ENCODE data around the gene GOLGA6L2.

The GOLGA6L2 gene

DNA sequence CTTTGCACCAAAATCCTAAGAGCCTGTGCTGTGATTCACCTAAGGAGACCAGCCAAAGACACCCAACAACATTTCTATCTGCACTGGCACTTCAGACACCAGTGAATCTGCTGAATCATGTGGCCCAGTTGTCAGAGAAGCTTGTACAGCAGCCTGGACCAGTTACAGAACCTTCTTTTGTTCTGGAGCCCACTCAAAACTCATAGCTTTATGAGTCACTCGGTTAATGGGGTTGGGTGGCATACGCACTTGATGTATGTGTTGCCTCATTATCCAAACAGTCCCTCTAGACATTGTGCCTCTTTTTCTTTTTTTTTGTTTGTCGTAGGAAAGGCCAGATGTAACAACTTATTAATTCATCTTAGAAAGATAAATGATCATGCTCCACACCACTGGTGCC, 25.6 kb upstream of the GOLGA6L2 start:
- H3K4me3 ChIP-seq (ENCODE audit: low read depth, low read length), result no peak overlapping the region
- TF ChIP-seq, protein P1, sequence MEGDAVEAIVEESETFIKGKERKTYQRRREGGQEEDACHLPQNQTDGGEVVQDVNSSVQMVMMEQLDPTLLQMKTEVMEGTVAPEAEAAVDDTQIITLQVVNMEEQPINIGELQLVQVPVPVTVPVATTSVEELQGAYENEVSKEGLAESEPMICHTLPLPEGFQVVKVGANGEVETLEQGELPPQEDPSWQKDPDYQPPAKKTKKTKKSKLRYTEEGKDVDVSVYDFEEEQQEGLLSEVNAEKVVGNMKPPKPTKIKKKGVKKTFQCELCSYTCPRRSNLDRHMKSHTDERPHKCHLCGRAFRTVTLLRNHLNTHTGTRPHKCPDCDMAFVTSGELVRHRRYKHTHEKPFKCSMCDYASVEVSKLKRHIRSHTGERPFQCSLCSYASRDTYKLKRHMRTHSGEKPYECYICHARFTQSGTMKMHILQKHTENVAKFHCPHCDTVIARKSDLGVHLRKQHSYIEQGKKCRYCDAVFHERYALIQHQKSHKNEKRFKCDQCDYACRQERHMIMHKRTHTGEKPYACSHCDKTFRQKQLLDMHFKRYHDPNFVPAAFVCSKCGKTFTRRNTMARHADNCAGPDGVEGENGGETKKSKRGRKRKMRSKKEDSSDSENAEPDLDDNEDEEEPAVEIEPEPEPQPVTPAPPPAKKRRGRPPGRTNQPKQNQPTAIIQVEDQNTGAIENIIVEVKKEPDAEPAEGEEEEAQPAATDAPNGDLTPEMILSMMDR (IDR thresholded peaks at IDR 0.05; ENCODE audit: low read depth, low read length), result no peak

DNA sequence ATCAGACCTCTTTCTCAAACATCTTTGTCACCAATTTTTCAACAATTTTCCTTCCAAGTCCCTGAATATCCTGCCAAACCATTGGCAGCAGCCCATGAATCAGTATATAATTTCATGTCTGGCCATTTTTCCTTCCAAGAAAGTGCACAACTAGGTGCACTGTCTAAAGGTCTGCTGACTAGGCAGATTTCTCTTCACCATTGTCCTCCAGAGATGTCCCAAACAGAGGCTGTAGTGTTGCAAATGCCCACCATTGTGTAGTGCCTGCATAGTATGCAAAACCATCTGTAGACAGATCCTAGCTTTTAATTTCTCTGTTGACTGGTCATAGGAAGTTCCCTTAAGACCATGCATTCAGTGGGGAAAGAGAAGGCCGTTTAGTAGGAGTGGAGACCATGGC, 25.0 kb upstream of the GOLGA6L2 start:
- H3K4me3 ChIP-seq (ENCODE audit: low read depth, low read length), result no peak overlapping the region
- TF ChIP-seq, protein P1 (IDR thresholded peaks at IDR 0.05; ENCODE audit: low read depth, low read length), result no peak

DNA sequence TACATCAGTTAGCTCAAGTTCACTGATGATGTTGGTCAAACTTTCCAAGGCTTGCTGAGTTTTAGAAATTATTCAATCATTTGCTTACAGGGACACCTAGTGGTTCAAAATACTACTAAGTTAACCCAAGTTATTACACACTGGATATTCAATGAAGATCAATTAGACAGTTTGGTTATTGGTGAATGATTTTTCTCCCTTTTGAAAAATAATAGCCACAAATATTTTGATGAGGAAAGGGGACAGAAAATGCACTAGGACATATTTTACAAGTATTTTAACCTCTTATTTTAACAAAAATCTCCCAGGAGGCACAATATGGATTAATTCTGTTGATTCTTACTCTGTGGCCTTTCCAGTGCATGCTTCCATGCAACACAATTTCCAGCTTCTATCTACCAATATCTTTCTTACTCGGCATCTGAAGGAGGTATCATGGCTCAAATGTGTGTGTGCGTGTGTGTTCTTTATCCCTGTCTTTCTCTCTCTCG, 20.1 kb upstream of the GOLGA6L2 start:
- no peak overlapping the region for H3K4me3 ChIP-seq (ENCODE audit: low read depth, low read length)
- TF ChIP-seq, protein P1 (IDR thresholded peaks at IDR 0.05; ENCODE audit: low read depth, low read length), result no peak

DNA sequence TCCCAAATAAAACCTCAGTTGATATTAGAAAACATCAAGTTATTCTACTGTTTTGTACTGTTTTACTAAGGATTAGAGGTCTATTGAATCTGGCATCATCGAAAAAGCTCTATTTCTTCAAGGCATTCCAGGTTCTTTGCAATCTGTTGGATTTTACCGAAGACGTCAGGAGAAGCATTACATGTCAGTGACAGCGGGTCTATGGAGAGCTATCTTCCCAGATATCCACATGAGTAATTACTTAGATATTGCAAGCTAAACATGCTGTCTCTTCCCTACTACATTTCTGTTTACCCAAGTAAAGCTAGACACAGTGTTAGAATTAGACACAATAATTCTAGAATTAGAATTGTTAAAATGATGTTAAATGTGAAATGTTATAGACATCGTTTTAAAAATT, 10.8 kb upstream of the GOLGA6L2 start:
- TF ChIP-seq, protein P1 (IDR thresholded peaks at IDR 0.05; ENCODE audit: low read depth, low read length), result no peak
- no peak overlapping the region for H3K4me3 ChIP-seq (ENCODE audit: low read depth, low read length)

DNA sequence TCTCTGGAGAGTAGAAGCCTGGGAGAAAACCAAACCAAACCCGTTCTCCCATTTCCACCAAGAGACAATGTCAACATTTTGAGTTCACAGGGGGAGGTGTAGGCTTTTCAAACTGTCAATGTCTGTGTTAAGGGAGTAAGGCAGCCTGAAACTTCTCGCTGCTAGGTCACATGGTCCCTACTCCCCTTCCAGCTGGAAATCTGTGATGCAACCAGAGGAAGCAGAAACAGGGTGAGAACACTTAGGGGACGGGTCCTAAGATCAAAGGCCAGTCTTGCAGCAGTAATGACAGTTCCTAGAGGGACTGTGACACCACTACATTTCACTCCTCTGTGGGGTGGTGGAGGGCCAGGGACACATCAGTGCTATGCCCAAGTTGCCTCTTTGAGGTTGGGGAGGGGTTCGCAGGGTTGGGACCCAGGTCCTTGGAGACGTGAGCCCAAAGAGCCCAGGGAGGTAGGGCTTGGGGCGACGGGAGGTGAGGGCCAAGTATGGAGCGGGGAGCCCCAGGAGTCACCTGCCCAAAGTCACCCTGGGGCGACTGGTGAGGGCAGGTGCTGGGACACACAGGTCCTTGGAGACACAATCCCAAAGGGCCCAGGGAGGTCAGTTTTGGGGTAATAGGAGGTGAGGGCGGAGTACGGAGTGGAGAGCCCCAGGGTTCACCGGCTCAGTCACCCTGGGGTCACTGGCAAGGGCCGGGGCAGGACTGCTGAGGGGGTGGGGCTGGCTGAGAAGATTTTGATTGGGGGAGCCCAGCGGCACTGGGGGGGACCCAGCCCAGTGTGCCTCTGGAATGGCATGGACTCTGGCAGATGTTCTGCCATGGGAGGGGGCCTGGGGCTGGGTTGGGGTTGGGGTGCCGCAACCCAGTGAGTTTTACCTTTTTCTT, 582 bp downstream of the GOLGA6L2 start:
- no peak overlapping the region for H3K4me3 ChIP-seq (ENCODE audit: low read depth, low read length)
- TF ChIP-seq, protein P1 (IDR thresholded peaks at IDR 0.05; ENCODE audit: low read depth, low read length), result no peak

GRCh38 chr15:23444269-23444668, 2.8 kb downstream of the GOLGA6L2 start:
- H3K4me3 ChIP-seq (ENCODE audit: low read depth, low read length), result no peak overlapping the region
- TF ChIP-seq, protein P1 (IDR thresholded peaks at IDR 0.05; ENCODE audit: low read depth, low read length), result no peak

DNA sequence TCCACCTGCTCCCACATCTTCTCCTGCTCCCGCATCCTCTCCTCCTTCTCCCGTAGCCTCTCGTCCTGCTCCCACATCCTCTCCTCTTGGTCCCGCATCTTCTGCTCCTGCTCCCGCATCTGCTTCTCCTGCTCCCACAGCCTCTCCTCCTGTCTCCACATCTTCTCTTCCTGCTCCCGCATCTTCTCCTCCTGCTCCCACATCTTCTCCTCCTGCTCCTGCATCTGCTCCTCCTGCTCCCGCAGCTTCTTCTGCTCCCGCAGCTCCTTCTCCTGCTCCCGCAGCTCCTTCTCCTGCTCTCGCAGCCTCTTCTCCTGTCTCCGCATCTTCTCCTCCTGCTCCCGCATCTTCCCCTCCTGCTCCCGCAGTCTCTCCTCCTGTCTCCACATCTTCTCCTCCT, 5.8 kb downstream of the GOLGA6L2 start:
- H3K4me3 ChIP-seq (ENCODE audit: low read depth, low read length), result no peak overlapping the region
- TF ChIP-seq, protein P1 (IDR thresholded peaks at IDR 0.05; ENCODE audit: low read depth, low read length), result no peak

Measured in WI38 (cell line).